ENCODE results near the gene DEPDC5.

DNA sequence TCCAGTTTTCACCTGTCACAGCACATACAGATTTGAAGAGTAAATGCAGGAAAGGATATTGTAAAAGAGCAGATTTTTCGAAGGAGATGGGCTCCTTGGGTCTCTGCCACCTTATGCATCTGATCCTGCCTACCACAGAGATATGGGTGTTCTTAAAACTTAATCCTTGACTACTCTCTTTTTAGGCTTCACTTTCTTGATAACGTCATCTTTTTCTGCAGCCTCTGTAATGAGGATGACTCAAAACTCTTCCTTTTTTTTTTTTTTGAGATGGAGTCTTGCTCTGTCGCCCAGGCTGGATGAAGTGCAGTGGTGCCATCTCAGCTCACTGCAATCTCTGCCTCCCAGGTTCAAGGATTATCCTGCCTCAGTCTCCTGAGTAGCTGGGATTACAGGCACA is 11.7 kb upstream of the DEPDC5 start:
- TF ChIP-seq, protein P1, sequence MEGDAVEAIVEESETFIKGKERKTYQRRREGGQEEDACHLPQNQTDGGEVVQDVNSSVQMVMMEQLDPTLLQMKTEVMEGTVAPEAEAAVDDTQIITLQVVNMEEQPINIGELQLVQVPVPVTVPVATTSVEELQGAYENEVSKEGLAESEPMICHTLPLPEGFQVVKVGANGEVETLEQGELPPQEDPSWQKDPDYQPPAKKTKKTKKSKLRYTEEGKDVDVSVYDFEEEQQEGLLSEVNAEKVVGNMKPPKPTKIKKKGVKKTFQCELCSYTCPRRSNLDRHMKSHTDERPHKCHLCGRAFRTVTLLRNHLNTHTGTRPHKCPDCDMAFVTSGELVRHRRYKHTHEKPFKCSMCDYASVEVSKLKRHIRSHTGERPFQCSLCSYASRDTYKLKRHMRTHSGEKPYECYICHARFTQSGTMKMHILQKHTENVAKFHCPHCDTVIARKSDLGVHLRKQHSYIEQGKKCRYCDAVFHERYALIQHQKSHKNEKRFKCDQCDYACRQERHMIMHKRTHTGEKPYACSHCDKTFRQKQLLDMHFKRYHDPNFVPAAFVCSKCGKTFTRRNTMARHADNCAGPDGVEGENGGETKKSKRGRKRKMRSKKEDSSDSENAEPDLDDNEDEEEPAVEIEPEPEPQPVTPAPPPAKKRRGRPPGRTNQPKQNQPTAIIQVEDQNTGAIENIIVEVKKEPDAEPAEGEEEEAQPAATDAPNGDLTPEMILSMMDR (conservative IDR thresholded peaks at IDR 0.05): no peak
- TF ChIP-seq ZFX (IDR thresholded peaks at IDR 0.05): no peak

Measured in C4-2B (cell line).